Mucosa of gallbladder (tissue), 1 donor: ENCODE results near the gene PARP8. TPM values are rescaled to one million over a fixed set of nuclear protein-coding genes. Genes with fewer than 3 reads are reported as not detected.
"Not testable (repeated sequence)": the region's sequence is repeated elsewhere in the genome, so short reads cannot be mapped to it uniquely, and the experiment has no call there.

Source experiments
- DNase-seq: peaks from one replicate; pipeline ENCODE4 v3.0.0-alpha.2; 2020; ENCODE audit warnings: low spot score
- total RNA-seq: library from RNA; stranded (reverse); gene quantifications from one replicate; pipeline ENCODE4 v1.2.1, GENCODE V29; 2021
- donor health status: DM: no; HTN: no; CAD: no.

PARP8 gene, protein sequence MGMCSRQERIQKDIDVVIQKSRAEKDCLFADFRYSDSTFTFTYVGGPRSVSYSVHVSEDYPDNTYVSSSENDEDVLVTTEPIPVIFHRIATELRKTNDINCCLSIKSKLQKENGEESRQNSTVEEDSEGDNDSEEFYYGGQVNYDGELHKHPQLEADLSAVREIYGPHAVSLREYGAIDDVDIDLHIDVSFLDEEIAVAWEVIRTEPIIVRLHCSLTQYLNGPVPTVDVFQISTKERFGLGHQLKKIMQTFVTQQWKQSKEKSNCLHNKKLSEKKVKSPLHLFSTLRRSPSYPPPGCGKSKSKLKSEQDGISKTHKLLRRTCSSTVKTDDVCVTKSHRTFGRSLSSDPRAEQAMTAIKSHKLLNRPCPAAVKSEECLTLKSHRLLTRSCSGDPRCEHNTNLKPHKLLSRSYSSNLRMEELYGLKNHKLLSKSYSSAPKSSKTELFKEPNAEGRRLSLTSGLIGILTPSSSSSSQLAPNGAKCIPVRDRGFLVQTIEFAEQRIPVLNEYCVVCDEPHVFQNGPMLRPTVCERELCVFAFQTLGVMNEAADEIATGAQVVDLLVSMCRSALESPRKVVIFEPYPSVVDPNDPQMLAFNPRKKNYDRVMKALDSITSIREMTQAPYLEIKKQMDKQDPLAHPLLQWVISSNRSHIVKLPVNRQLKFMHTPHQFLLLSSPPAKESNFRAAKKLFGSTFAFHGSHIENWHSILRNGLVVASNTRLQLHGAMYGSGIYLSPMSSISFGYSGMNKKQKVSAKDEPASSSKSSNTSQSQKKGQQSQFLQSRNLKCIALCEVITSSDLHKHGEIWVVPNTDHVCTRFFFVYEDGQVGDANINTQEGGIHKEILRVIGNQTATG
- total RNA-seq = 78.4 TPM

DNA sequence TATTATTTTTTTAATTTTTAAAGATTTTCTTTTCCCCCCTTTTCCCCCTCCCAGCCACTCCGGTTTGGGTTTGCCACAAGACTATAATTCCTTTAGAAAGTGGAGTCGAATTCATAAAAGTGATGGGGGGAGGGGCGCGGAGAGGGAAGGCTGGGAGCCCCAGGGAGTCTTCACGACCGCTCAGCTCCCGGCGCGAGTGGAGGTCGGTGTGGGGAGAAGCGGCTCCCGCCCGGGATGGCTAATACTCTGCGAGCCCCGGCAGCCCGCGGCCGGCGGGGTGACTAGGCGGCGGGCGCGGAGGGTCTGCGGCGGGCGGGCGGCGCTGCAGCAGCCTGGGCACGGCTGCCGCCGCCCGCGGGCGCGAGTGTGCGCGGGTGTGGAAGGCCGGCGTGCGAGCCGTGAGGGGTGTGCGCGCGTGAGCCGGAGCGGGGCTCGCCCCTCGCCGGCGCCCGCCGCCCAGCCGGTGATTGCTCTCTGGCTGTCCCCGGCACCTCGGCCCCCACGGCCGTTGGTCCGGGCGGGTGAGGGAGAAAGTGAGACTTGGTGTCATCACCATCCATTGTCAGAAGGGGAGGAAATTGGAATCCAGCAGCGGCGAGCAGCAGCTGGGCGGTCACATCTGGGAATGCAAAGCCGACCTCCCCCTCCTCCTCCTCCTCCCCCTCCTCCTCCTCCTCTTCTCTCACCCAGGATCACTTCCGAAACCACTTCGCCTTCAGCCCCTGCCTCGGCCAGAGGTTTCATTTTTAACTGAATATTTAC is at the start of gene PARP8:
Gene PARP8, plus strand, starts transcription at position 377 of the 762 bp plus-strand sequence. CDS start 459 bp downstream, outside the sequence.
- DNase-seq = peak; percentile 56

DNA sequence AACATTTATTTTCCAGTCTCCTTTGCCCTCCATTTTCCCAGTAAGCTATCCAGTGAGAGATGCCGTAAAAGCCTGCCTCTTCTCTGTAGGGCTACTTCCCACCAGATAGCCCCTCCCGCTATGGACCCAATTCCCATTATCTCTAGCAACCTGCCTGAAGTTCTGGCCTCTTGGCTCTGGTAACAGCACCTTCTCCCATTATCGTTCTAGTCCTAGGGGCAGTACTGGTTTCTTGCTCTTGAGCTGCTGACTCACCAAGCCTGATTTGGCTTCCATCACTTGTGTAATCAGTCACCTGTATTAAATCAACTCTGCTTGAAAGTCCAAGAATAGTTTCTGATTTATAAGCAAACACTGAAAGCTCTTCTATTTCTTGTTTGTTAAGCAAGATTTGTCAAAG is 42.8 kb upstream of the PARP8 start:
- DNase-seq = no peak

DNA sequence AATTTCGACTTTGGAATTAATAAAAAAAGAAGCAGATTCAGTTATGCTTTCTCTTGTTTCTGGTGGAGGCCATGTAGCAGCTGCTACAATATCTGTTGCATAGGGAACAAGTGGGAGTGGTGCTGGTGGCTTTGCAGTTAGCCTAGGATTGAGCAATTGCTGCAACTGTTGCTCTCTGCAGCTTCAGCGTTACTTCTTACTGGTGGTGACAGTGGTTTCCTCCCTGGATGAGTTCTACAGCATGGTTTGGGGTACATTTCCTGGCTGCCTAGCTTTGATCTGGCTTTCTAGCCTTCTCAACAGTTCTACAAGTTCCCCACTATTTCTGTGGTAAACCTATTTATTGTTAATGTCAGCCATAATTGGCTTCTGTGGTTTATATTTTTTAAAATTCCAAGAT is 31.6 kb upstream of the PARP8 start:
- peak; percentile 20 for DNase-seq

DNA sequence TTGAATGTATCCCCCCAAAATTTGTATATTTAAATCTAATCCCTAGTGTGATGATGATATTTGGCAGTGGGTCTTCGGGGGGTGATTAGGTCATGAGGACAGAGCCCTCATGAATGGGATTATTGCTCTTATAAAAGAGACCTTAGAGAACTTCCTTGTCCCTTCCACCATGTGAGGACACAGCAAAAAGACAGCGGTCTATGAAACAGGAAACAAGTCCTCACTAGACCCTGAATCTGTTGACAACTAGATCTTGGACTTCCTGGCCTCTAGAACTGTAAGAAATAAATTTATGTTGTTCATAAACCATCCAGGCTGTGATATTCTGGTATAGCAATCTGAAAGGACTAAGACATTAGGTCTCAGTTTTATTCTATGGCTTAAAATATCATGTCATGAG is 28.9 kb upstream of the PARP8 start:
- not testable (repeated sequence) for DNase-seq

DNA sequence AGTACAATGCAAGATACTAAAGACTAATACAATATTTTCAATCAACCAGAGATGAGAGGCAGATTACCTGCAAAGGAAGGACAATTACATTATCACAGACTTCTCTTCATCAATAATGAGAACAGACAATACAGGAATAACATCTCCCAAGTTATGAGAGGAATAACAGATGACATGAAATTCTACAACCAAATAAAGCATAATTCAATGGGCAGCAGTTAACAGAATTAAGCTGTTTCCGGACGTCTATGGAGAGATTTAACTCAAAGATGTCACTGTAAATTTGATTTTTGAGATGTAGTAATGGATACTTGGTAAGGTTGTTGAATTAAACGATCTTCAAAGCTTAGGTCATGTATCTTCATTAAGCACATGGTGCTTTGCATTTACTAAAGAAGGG is 19.8 kb upstream of the PARP8 start:
- DNase-seq = no peak

DNA sequence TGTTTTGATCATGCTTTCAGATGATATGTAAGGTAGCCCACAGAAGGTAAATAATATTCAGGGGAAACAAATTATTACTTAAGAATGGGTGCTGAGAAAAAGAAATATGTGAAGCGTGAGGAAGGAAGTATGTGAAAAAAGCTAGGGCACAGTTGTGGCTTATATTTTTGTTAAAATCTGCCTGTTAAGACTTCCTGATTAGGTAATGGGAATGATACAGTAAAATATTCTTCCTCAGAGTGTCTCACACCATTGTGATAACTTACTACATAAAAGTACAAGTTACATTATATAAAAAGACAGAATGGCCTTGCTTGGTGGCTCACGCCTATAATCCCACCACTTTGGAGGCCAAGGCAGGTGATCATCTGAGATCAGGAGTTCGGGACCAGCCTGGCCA is 18.7 kb upstream of the PARP8 start:
- DNase-seq = no peak

DNA sequence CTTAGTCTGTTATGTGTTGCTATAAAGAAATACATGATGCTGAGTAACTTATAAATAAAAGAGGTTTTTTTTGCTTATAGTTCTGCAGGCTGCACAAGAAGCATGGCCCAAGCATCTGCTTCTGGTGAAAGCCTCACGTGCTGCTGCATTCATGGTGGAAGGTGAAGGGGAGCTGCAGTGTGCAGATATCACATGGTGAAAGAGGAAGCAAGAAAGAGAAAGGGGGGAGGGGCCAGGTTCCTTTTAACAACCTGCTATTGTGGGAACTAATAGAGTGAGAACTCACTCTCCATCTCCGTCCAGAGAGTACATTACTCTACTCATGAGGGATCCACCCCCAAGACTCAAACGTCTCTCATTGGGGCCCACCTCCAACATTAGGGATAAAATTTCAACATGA is 12.5 kb upstream of the PARP8 start:
- no peak for DNase-seq

DNA sequence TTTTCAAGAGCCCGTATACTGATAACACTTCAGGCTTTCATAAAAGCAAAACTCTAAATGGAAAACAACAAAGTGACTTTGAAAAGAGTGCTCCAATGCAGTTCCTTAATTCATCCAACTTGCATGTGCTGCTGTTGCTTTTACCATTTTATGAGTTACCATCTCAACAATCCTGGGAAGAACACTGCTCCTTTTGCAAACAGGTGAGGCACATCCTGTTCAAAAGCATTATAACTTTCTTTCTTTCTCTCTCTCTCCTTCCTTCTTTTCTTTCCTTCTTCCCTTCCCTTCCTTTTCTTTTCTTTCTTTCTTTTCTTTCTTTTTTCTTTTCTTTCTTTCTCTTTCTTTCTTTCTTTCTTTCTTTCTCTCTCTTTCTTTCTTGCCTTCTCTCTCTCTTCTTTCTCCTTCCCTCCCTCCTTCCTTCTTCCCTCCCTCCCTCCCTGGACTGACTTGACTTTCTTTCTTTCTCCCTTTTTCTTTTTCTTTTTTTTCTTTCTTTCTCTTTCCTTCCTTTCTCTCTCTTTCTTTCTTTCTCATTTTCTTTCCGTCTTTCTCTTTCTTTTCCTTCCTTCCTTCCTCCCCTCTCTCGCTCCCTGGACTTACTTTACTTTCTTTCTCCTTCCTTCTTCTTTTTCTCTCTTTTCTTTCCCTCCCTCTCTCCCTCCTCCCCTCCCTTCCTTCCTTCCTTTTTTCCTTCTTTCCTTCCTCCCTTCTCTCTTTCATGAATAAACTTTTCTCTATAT is 11.2 kb upstream of the PARP8 start:
- no peak for DNase-seq

DNA sequence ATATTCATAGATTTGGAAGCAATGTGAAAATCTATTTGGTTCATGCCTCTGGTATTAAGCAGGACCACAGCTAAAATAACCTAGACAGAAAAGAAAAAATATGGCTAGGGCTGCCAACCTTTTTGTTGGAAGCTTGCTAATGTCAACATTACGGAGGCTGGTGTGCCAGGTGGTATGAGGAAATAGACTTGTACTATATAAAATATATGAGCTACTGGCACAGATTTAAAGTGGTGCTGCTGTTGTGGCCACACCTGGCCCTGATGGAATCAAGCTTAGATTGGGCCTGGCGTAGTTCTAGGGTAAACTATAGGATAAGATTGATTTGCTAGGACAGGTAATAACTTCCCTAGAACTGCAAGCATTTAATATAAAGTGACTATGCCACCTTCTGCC is 10.6 kb upstream of the PARP8 start:
- peak; percentile 54 for DNase-seq

DNA sequence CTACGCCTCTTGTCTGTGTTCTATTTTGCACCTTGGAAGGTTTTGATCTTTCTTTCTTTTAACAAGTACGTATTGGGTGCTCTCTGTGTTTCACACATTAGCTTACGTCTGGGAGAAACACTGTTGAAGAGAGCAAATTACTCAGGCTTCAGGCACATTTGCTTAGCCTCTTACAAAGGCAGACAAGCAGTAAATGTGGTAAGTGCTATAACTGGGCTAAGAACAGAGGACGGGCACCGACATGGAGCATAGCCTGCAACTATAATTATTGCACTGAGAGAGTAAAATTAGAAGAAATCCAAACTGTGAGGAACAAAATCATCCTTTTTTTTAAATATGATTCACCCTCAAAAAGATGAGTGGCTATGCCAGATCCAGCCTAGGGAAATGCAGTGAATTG is 9.4 kb upstream of the PARP8 start:
- DNase-seq = no peak

DNA sequence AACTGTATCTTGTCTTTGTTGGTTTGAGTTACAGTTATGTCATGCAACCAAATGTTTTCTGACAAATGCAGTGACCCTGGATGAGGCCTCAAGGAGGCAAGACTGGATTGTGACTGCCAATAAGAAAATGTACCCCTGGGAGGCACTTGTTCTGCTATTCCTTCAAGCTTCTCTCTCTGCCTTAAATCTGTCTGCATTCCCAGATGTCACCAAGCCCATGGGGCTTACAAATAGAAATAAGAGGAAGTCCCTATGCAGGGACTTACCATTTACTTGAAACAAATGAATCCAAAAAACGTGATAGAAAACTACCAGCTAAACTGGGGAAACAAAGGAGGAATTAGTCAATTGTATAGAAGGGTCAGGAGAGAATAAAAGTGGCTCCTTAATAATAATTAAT is 8.2 kb upstream of the PARP8 start:
- no peak for DNase-seq

DNA sequence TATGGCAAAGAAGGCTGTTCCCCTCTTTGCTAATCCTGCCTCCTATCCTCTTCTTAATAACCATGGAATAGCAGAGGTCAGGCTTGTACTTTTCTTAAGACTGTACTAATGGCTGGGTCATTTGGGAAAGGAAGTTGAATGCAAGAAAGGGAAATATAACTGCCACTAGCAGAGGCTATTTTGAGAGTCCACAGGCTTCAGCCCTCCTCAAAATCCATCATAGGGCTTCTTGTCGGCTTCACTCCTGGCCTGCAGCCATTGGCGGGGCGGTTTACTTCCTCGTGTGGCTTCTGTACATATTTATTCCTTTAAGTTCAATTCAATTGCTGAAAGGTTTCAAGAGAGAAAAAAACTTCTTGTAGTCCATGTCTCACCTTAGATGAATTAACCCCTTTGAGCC is 2.8 kb upstream of the PARP8 start:
- peak; percentile 51 for DNase-seq

DNA sequence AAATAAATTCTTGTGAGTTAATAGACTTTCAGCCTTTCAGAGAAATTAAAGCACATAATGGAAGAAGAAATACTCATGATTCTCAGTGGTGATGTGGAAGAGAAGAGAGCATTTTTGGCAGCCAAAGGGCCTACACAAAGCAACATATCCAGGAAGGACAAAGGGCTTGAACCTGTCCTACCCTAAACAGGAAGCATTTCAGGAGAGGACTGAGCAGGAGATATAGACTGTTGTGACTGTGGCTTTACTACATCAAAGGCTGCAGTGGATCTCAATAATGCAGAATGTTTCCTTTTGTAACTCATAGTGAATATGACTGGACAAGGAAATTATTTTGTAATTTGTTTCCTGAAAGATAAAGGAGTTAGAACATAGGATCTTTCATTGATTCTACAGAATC is 1.3 kb upstream of the PARP8 start:
- DNase-seq = no peak

DNA sequence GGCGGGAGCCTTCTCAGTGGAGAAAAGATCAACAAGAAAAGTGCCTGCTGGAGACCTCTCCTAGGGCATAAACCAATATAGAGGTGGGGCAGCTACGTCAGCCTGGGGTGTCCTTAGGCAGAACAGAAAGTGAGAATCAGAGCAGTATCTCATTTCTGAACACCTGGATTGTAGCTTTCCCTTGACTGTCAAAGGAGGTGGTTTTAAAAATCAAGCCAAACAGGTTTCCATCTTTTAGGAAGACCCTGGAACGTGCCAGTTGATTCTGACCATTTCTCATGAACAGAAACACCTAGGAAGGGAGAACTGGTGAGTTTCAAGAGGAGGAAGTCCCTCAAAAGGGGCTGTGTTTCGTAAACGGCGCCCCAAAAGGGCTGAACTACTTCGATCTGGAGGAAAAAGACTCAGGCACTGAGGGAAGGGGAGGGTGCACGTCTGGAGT is 655 bp upstream of the PARP8 start:
- DNase-seq = peak; percentile 32

DNA sequence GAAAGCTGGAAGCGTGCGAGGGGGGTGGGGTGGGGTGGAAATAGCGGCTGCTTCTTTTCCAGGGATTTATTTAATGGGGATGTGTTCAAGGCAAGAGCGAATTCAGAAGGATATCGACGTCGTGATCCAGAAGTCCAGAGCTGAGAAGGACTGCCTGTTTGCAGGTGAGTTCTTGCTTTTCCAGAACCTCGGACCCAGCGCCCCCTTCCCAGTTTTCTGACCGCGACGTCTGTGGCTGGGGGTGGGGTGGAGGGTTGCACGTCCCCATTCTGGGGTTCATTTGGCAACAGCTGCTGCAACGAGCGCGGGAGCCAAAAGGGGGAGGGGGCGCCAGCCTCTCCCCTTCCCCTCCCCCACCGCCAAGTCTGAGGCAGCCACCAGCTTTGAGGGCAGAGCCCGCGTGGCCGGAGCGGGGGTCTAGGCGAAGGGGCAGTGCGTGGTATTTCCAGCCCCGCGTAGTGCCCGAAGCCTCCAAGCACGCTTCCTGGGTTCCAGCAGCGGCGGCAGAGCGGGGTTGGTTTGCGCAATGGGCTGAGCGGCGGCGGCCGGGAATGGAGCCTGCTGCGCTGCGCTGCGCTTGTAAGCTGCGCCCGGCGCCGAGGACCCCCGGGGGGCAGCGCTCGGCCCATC is 701 bp downstream of the PARP8 start:
- peak; percentile 42 for DNase-seq

DNA sequence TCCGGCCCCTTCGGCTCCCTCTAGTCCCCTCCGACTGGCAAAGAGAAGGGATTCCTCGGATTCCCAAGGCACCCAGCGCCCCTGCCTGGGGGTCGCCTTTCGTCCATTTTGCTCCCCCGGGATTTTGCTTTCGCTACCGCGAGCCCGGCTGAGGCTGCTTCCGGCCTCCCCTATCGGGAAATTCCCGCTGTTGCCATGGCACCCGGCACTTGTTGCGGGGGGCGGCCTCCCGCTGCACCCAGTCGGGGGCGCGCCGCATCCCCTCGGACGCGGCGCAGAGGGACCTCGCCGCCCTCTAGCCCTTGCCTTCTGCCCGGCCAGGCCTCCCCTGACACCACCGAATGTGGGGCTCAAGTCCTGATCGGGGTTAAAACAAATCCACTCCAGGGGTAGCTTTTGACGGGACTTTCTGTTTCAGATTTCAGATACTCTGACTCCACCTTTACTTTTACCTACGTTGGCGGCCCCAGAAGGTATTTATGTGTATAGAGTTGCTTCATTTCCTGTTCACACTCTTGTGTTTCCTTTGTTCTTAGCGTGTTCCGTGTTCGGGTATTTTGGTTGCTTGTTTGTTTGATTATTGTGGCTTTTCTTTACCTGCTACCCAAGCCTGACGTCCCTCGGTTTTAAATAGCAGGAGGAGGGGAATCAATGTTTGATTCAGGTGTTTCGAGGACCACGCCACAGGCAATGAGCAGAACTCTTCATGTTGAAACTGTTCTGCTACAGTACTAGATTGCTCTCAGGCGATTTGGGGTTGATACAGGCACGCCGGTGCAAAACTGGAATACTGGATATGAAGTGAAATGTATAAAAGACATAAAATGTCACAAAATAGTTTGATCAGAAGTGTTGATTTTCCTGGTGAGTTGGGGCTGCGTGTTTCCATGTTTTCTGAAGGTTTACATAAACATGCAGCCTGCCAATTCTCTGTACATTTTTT is 1.5 kb downstream of the PARP8 start:
- DNase-seq = peak; percentile 45

DNA sequence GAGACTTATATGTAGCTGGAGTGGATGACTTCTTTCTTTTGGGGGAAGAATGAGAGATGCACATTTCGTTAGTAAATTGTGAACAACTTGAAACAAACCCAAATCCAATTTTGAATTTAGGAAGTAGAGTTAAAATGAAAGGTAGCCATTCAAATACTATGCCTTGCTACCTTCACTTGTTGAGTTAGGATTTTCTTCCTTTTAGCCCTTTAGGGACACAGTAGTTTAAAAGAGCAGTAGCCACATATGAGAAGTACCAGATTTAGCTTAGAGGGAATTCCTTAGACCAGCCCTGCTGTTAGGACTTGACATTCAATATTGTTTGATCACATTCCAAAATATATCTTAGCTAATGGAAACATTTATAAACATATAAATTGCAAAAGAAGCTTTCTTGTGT is 2.2 kb downstream of the PARP8 start:
- not testable (repeated sequence) for DNase-seq

DNA sequence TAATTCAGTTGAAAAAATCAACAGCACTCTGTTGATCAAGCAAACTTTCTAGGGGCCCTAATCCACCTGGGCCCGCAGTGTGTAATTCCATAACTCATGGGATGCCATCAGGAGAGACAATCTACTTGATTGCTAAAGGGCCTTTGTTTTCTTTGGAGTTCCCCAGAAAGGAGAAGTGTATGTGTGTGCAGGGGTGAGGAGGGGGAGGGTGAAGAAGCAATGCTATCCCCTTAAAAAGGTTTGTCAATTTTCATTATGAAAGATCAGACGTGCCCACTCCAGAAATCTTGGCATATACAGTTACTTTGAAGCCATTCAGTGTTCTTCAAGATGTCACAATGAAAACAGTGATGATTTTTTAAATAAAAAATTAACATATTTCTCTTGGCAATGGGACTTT is 6.2 kb downstream of the PARP8 start:
- no peak for DNase-seq

DNA sequence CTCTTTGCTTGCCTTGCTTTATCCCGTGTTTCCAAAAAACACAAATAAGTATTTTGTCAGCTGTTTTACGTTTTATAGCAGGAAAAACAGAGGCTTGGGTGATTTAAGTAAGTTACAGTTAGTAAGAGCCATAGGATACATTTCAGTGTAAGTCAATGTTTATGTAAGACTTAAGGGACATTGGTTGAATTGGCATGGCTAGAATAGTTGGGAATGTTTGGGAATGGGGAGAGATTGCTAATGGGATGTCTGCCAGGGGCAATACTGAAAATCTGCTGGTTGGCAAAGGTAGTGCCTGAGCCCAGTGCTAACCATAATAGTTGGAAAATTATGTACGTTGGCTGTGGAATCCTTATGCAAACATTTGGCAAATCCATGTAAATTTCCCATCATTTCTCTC is 7.0 kb downstream of the PARP8 start:
- not testable (repeated sequence) for DNase-seq

DNA sequence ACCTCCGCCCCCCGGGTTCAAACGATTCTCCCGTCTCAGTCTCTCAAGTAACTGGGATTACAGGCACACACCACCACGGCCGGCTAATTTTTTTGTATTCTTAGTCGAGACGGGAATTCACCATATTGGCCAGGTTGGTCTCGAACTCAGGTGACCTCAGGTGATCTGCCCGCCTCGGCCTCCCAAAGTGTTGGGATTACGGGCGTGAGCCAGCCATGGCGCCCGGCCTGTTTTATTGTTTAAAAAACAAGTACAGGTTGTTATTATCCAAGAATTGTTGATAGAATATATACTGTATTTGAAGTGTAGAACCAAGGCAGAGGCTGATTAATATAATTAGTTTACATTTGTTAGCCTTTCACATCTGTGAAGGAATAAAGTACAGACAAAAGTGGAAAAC is 8.9 kb downstream of the PARP8 start:
- no peak for DNase-seq
